ENCODE measurements around the gene ELAVL1. TPM values are rescaled to one million over a fixed set of nuclear protein-coding genes. Genes with fewer than 3 reads are reported as not detected.
A peak's percentile ranks its signal among the peaks of the same experiment; 100 is the strongest.

ELAVL1 gene
- total RNA-seq, 1 donor from 2014 or later, result 108 TPM

GRCh38 chr19:7925171-7925851 lies 80.1 kb downstream of the ELAVL1 start:
- H3K36me3 ChIP-seq, result no peaks in the 10 kb centered on the region
- H3K4me2 ChIP-seq, result peak overlapping the region; percentile 84
- TF ChIP-seq EZH2phosphoT487 (IDR thresholded peaks at IDR 0.05) (no peak), CTCF (IDR thresholded peaks at IDR 0.05) (peak; percentile 96)
- peak; percentile 96 for DNase-seq (ENCODE audit: low spot score)
- H3K27ac ChIP-seq, result no peak overlapping the region
- peaks cover 4% of the 10 kb centered on the region for H3K4me1 ChIP-seq
- H4K20me1 ChIP-seq (ENCODE audit: low read depth), result peaks cover 66% of the 10 kb centered on the region
- H3K27me3 Mint-ChIP-seq (ENCODE audit: insufficient read depth, low read depth), result peaks cover 13% of the 10 kb centered on the region
- peaks cover 51% of the 10 kb centered on the region for H3F3A ChIP-seq (ENCODE audit: low read depth)
- peaks cover 7% of the 10 kb centered on the region for H3K36me3 Mint-ChIP-seq
- H3K4me3 Mint-ChIP-seq, result peak overlapping the region; percentile 95
- H3K4me3 ChIP-seq, result peak overlapping the region; percentile 60
- no peak overlapping the region for H3K9ac ChIP-seq
- no peaks in the 10 kb centered on the region for H3K9me3 ChIP-seq (ENCODE audit: low read depth)
- no peaks in the 10 kb centered on the region for H3K9me3 Mint-ChIP-seq
- H3K79me2 ChIP-seq (ENCODE audit: low read depth), result peaks cover 8% of the 10 kb centered on the region
- no peaks in the 10 kb centered on the region for H3K27me3 ChIP-seq
- H3K27ac Mint-ChIP-seq, result peak overlapping the region; percentile 97
- no peak overlapping the region for H2AFZ ChIP-seq (replicated peaks)
- peaks cover 37% of the 10 kb centered on the region for H3K4me1 Mint-ChIP-seq

GRCh38 chr19:7924651-7925170 lies 80.7 kb downstream of the ELAVL1 start:
- Histone ChIP-seq H3K9ac (no peak overlapping the region), H2AFZ (replicated peaks) (no peak overlapping the region), H3K36me3 (no peaks in the 10 kb centered on the region), H3K9me3 (ENCODE audit: low read depth) (no peaks in the 10 kb centered on the region), H3K4me1 (peaks cover 6% of the 10 kb centered on the region), H3K27ac (no peak overlapping the region), H3K79me2 (ENCODE audit: low read depth) (peaks cover 8% of the 10 kb centered on the region), H3K27me3 (peaks cover under 1% of the 10 kb centered on the region), H3F3A (ENCODE audit: low read depth) (peaks cover 57% of the 10 kb centered on the region), H3K4me3 (peak overlapping the region; percentile 60), H4K20me1 (ENCODE audit: low read depth) (peaks cover 66% of the 10 kb centered on the region), H3K4me2 (peak overlapping the region; percentile 84)
- no peak for TF ChIP-seq CTCF (IDR thresholded peaks at IDR 0.05)
- TF ChIP-seq EZH2 (IDR thresholded peaks at IDR 0.05), result no peak
- TF ChIP-seq EZH2phosphoT487 (IDR thresholded peaks at IDR 0.05), result no peak
- DNase-seq (ENCODE audit: low spot score), result peak; percentile 39
- Mint-ChIP-seq H3K27me3 (ENCODE audit: insufficient read depth, low read depth) (peaks cover 17% of the 10 kb centered on the region), H3K36me3 (peaks cover 7% of the 10 kb centered on the region), H3K9me3 (no peaks in the 10 kb centered on the region), H3K4me1 (peaks cover 41% of the 10 kb centered on the region), H3K4me3 (peak overlapping the region; percentile 64), H3K27ac (no peak overlapping the region)

- no peak overlapping the region for H3K4me3 ChIP-seq
- H3K4me2 ChIP-seq, result no peak overlapping the region
Observed at GRCh38 chr19:7924241-7924640, 81.2 kb downstream of the ELAVL1 start.

More at GRCh38 chr19:7924241-7924640, 81.2 kb downstream of the ELAVL1 start:
- peaks cover 6% of the 10 kb centered on the region for H3K27me3 ChIP-seq
- H4K20me1 ChIP-seq (ENCODE audit: low read depth), result peaks cover 66% of the 10 kb centered on the region
- TF ChIP-seq EZH2 (IDR thresholded peaks at IDR 0.05) (no peak), CTCF (IDR thresholded peaks at IDR 0.05) (no peak), EZH2phosphoT487 (IDR thresholded peaks at IDR 0.05) (no peak)
- H3K4me3 Mint-ChIP-seq, result peak overlapping the region; percentile 84
- H3K27me3 Mint-ChIP-seq (ENCODE audit: insufficient read depth, low read depth), result peaks cover 19% of the 10 kb centered on the region
- H3K9me3 Mint-ChIP-seq, result no peaks in the 10 kb centered on the region
- H3F3A ChIP-seq (ENCODE audit: low read depth), result peaks cover 57% of the 10 kb centered on the region
- no peaks in the 10 kb centered on the region for H3K9me3 ChIP-seq (ENCODE audit: low read depth)
- H3K36me3 ChIP-seq, result no peaks in the 10 kb centered on the region
- no peak overlapping the region for H2AFZ ChIP-seq (replicated peaks)
- DNase-seq (ENCODE audit: low spot score), result no peak
- H3K4me1 Mint-ChIP-seq, result peaks cover 43% of the 10 kb centered on the region
- H3K79me2 ChIP-seq (ENCODE audit: low read depth), result peaks cover 8% of the 10 kb centered on the region
- H3K4me1 ChIP-seq, result peaks cover 8% of the 10 kb centered on the region
- no peak overlapping the region for H3K27ac ChIP-seq
- no peak overlapping the region for H3K27ac Mint-ChIP-seq
- H3K36me3 Mint-ChIP-seq, result peaks cover 7% of the 10 kb centered on the region
- H3K9ac ChIP-seq, result no peak overlapping the region

All from neural progenitor cell (in vitro differentiated cells).